Measurements from ENCODE around the gene KRTAP27-1. TPM values are rescaled to one million over a fixed set of nuclear protein-coding genes. Genes with fewer than 3 reads are reported as not detected.

KRTAP27-1 gene, protein sequence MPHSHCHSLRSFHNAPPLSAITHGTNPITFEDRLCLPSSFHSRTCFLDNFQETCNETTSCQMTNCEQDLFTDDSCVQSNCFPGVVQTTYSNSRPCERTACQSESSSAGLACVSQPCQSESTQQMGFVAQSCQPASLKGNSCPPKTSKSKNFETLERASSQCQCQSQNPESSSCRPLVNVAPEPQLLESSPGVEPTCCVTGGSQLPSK
- not detected in 2 replicates for total RNA-seq

DNA sequence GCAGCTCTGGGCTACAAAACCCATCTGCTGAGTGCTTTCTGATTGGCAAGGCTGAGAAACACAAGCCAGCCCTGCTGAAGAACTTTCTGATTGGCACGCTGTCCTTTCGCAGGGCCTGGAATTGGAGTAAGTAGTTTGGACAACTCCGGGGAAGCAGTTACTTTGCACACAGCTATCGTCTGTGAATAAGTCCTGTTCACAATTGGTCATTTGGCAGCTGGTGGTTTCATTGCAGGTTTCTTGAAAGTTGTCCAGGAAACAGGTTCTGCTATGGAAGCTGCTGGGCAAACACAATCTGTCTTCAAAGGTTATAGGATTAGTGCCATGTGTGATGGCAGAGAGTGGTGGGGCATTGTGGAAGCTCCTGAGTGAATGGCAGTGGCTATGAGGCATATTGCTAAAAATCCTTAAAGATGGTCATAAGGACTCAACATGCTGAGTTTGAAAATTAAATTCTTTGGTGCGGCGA lies at the start of gene KRTAP27-1:
KRTAP27-1 (minus strand) TSS at position 419 of the 469 bp plus-strand sequence; CDS start at position 393, 26 bp downstream.

DNA sequence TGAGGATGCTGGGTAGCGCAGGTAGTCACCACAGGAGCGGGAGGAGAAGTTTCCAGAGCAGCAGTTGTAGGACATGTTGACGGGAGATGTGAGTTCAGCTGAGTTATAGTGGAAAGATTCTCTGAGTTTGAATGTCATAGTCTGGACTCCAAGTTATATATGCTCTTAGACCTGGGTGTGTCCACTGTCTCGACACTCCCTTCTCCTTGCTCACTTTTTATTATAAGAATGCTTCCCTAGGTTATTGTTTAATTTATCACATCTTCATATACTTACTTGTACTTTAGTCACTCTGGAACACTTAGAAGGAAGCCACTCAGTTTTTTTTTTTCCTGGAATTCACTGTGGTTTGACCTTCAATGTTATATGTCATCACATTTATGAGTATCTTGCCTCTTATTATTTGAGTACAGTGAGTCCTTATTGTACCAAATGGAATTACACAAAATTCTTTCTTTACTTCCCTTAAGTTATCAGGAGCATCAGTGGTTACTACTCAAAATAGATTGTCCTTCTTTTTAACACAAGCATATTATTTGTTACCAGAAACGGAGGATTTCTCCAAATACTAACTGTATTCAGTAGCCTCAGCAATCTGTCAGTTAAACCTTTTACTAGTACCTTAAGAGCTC lies 34.8 kb upstream of the KRTAP27-1 start, which contains the start of gene KRTAP13-2:
KRTAP13-2 (minus strand) TSS at position 133 of the 632 bp plus-strand sequence; CDS start at position 75, 58 bp downstream.

DNA sequence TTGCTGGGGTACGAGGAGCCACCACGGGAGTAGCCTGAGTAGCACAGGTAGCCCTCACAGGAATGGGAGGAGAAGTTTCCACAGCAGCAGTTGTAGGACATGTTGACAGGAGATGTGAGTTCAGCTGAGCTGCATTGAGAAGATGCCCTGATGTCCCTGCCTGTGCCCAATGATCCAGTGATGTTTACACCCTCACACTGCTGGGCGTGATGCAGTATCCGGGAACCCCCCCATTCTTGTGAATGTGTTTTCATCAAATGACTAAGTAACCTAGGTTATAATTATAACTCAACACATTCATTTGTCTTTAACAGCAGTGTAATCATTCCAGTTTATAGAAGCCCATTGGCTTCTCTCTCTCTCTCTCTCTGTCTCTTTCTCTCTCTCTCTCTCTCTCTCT lies 11.0 kb upstream of the KRTAP27-1 start, which contains the start of gene KRTAP23-1:
KRTAP23-1 (minus strand) TSS at position 101 of the 400 bp plus-strand sequence; CDS start at position 101, 0 bp downstream.

DNA sequence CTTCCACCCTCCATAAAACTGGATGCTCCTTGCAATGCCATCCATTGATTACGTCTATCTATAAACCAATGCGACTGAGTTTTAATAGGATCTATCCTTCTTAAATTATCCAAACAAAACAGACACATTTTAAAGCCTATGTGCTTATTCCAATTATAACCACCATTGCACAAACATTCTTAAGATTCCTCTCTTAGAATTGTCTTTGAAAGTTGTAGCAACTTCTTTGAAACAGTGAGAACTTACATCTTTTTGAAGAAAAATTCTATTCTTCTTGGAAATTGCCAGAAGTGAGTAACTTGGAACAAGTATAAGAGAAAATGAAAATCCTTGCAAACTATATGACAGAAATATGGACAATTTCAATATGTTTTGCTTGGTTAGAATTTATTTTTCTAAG lies 17.3 kb downstream of the KRTAP27-1 start, which contains the start of gene KRTAP26-1:
KRTAP26-1 (minus strand) TSS at position 101 of the 400 bp plus-strand sequence. CDS start 280 bp downstream, outside the sequence.

DNA sequence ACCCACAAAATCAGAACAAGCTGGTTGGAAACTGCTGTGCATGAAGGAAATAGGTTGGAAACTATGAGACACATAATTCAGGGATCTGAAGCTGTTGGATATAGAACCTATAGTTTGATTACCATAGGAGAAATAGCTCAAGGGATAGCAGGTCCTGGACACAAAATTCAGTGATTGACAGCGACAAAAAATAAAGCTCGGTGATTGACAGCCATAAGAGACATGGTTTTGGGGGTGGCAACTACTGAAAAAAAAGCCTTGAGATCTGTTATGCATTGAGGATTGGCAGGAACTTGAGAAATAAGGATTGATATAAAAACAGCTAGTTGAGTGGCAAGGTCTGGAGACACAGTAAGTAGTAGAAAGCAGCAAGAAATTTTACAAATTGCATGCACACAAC lies 48.3 kb downstream of the KRTAP27-1 start, which contains the start of gene KRTAP25-1:
KRTAP25-1 (minus strand) TSS at position 300 of the 400 bp plus-strand sequence; CDS start at position 276, 24 bp downstream.

Other genes starting within 250 kb of the KRTAP27-1 start
- not detected in 2 replicates for gene CLDN17, start 170.9 kb downstream of the KRTAP27-1 start, total RNA-seq
- gene CLDN8, start 121.6 kb downstream of the KRTAP27-1 start, total RNA-seq, result not detected in 2 replicates
- gene KRTAP24-1, start 54.7 kb downstream of the KRTAP27-1 start, total RNA-seq, result not detected in 2 replicates
- not detected in 2 replicates for gene KRTAP25-1, start 48.2 kb downstream of the KRTAP27-1 start, total RNA-seq
- not detected in 2 replicates for gene KRTAP26-1, start 17.4 kb downstream of the KRTAP27-1 start, total RNA-seq
- gene KRTAP23-1, start 10.9 kb upstream of the KRTAP27-1 start, total RNA-seq, result not detected in 2 replicates
- not detected in 2 replicates for gene KRTAP13-2, start 34.6 kb upstream of the KRTAP27-1 start, total RNA-seq
- gene KRTAP13-1, start 58.3 kb upstream of the KRTAP27-1 start, total RNA-seq, result not detected in 2 replicates
- gene KRTAP13-3, start 88.2 kb upstream of the KRTAP27-1 start, total RNA-seq, result not detected in 2 replicates
- not detected in 2 replicates for gene KRTAP13-4, start 92.5 kb upstream of the KRTAP27-1 start, total RNA-seq
- gene KRTAP15-1, start 102.6 kb upstream of the KRTAP27-1 start, total RNA-seq, result not detected in 2 replicates
- gene KRTAP19-1, start 142.7 kb upstream of the KRTAP27-1 start, total RNA-seq, result not detected in 2 replicates
- gene KRTAP19-2, start 149.7 kb upstream of the KRTAP27-1 start, total RNA-seq, result not detected in 2 replicates
- not detected in 2 replicates for gene KRTAP19-3, start 154.3 kb upstream of the KRTAP27-1 start, total RNA-seq
- not detected in 2 replicates for gene KRTAP19-4, start 159.5 kb upstream of the KRTAP27-1 start, total RNA-seq
- not detected in 2 replicates for gene KRTAP19-5, start 164.4 kb upstream of the KRTAP27-1 start, total RNA-seq
- not detected in 2 replicates for gene KRTAP19-6, start 204.2 kb upstream of the KRTAP27-1 start, total RNA-seq
- gene KRTAP19-7, start 223.6 kb upstream of the KRTAP27-1 start, total RNA-seq, result not detected in 2 replicates